Heart right ventricle (tissue), 16 donors: ENCODE data around the gene MAP3K7CL. TPM values are rescaled to one million over a fixed set of nuclear protein-coding genes. Genes with fewer than 3 reads are reported as not detected.

Experiments used
- ATAC-seq, 8 donors: fragments of 200-7000 bp; cut with Tn5 transposase; one replicate each; pipeline ENCODE4 v1.9.1; 2020; ENCODE audit warnings: mild to moderate bottlenecking in 8 of 8, moderate library complexity in 8 of 8, moderate number of reproducible peaks in 1 of 8
- DNase-seq, 2 donors: peaks; one replicate each; pipeline ENCODE4 v3.0.0-alpha.2; 2020
- H3K27ac ChIP-seq, 10 donors: fragments of 200-600 bp; sonication (generic) in 2 of 10; one replicate each; pipeline versions ENCODE4 v1.5.0 to v1.8.0; 2020 to 2022; ENCODE audit warnings: mild to moderate bottlenecking in 3 of 10
- H3K27me3 ChIP-seq, 7 donors: fragments of 200-600 bp; one replicate each; pipeline ENCODE4 v1.8.0; 2021 to 2022; ENCODE audit warnings: mild to moderate bottlenecking in 2 of 7
- H3K36me3 ChIP-seq, 9 donors: fragments of 200-600 bp; sonication (generic) in 1 of 9; one replicate each; pipeline versions ENCODE4 v1.5.0 to v1.8.0; 2020 to 2022; ENCODE audit warnings: mild to moderate bottlenecking in 2 of 9
- H3K4me1 ChIP-seq, 9 donors: fragments of 200-600 bp; sonication (generic) in 1 of 9; one replicate each; pipeline versions ENCODE4 v1.5.0 to v1.8.0; 2020 to 2022; ENCODE audit warnings: mild to moderate bottlenecking in 4 of 9
- H3K4me3 ChIP-seq, 10 donors: fragments of 200-600 bp; sonication (generic) in 2 of 10; one replicate each; pipeline versions ENCODE4 v1.5.0 to v1.8.0; 2020 to 2022; ENCODE audit warnings: mild to moderate bottlenecking in 7 of 10, moderate library complexity in 2 of 10
- H3K9me3 ChIP-seq, 11 donors: fragments of 200-600 bp in 10 of 11; sonication (generic) in 2 of 11; one replicate each; pipeline versions ENCODE4 v1.5.0 to v1.8.0; 2013 to 2022; ENCODE audit warnings: mild to moderate bottlenecking in 2 of 11, control low read depth in 1 of 11, moderate library complexity in 1 of 11
- WGBS, 2 donors: extraction: QIAGEN DNeasy Blood & Tissue Kit; methylation state at CpG; one replicate each; pipeline ENCODE4 v1.1.7; 2013; ENCODE audit warnings: inconsistent platforms in 1 of 2; 5-methylcytosine and 5-hydroxymethylcytosine counted together
- intact Hi-C, 10 donors: fragments of 100-400 bp; cut with DNase I; formaldehyde crosslinking; loops; one replicate each; pipeline versions ENCODE4 v1.11.1 to v1.14.2; 2022
- polyA plus RNA-seq, 2 donors: library from polyadenylated mRNA; stranded (reverse); fragments of 200-250 nt; gene quantifications; one replicate each; pipeline ENCODE4 v1.2.3, GENCODE V29; 2013
- total RNA-seq, 10 donors: library from RNA; stranded (reverse); fragmentation: NEBNext Ultra II Directional in 3 of 10; extraction: Animal tissue kit (Norgen Biotek cat#: 25700) in 3 of 10; gene quantifications; one replicate each; pipeline versions ENCODE4 v1.2.1 to v1.2.4, GENCODE V29; 2021 to 2023
- TF ChIP-seq, protein P1 (sequence below), 9 donors: fragments of 200-600 bp; sonication (generic) in 2 of 9; IDR thresholded peaks; one replicate each; pipeline versions ENCODE4 v1.5.0 to v1.8.0; 2021 to 2022; ENCODE audit warnings: antibody characterized with exemption in 9 of 9, mild to moderate bottlenecking in 5 of 9, moderate library complexity in 1 of 9
- donor health status: Arrhythmogenic right ventricular cardiomyopathy.
- donor health status: ischemic (EF 13 %, LVEDD 7.1; RV severe dilation, severe dysfunction).
- donor health status: healthy with polysubstance abuse.
- donor health status: DM: no; HTN: yes; CAD: no.
- donor health status: DM: no; HTN: no; CAD: no.
- donor health status: ischemic (EF 25% LVEDD 6.9; RV normal size, moderate dysfunction).
- donor health status: ischemic (EF 25% LVEDD 5.7; RV mildly dilated, moderate dysfunction).
- donor health status: healthy.
- donor health status: DM: yes; HTN: yes; CAD: no.
- donor health status: Ischemic cardiomyopathy.
- donor health status: ischemic (EF 35%, LVEDD 5.7; RV mildly dilated, moderate dysfunction).
- donor health status: nonischemic (EF 11% LVEDD 7.7; RV severe dilation, severe dysfunction).
- donor health status: DM: yes; HTN: yes; CAD: no.
- donor health status: PGD.
- donor health status: ischemic (EF 29% LVEDD 5.4; RV normal size, mild dysfunction).
- donor health status: nonischemic (EF 23%, LVEDD 6.1; RV moderate dilation, normal function).

MAP3K7CL gene
- total and polyA plus RNA-seq, 12 donors = 0.64 to 62.1 (median 3.6) TPM

GRCh38 chr21:29154270-29154669, 23.8 kb downstream of the MAP3K7CL start:
- Histone ChIP-seq H3K9me3 (no peaks in the 10 kb centered on the region), H3K4me1 (peaks cover 0 to 39% (median 22%) of the 10 kb centered on the region in 9 donors), H3K36me3 (no peaks in the 10 kb centered on the region), H3K27me3 (no peaks in the 10 kb centered on the region), H3K27ac (peak overlapping the region in 2 of 10 donors; percentile 72 to 81), H3K4me3 (no peak overlapping the region)
- no peak for DNase-seq
- no peak for ATAC-seq
- intact Hi-C loops = no loop called here
- TF ChIP-seq, protein P1, sequence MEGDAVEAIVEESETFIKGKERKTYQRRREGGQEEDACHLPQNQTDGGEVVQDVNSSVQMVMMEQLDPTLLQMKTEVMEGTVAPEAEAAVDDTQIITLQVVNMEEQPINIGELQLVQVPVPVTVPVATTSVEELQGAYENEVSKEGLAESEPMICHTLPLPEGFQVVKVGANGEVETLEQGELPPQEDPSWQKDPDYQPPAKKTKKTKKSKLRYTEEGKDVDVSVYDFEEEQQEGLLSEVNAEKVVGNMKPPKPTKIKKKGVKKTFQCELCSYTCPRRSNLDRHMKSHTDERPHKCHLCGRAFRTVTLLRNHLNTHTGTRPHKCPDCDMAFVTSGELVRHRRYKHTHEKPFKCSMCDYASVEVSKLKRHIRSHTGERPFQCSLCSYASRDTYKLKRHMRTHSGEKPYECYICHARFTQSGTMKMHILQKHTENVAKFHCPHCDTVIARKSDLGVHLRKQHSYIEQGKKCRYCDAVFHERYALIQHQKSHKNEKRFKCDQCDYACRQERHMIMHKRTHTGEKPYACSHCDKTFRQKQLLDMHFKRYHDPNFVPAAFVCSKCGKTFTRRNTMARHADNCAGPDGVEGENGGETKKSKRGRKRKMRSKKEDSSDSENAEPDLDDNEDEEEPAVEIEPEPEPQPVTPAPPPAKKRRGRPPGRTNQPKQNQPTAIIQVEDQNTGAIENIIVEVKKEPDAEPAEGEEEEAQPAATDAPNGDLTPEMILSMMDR (IDR thresholded peaks at IDR 0.05) = no peak
- 90 to 97% methylated on average over 3 of the region's 3 CpGs for whole genome bisulfite sequencing, 2 donors

DNA sequence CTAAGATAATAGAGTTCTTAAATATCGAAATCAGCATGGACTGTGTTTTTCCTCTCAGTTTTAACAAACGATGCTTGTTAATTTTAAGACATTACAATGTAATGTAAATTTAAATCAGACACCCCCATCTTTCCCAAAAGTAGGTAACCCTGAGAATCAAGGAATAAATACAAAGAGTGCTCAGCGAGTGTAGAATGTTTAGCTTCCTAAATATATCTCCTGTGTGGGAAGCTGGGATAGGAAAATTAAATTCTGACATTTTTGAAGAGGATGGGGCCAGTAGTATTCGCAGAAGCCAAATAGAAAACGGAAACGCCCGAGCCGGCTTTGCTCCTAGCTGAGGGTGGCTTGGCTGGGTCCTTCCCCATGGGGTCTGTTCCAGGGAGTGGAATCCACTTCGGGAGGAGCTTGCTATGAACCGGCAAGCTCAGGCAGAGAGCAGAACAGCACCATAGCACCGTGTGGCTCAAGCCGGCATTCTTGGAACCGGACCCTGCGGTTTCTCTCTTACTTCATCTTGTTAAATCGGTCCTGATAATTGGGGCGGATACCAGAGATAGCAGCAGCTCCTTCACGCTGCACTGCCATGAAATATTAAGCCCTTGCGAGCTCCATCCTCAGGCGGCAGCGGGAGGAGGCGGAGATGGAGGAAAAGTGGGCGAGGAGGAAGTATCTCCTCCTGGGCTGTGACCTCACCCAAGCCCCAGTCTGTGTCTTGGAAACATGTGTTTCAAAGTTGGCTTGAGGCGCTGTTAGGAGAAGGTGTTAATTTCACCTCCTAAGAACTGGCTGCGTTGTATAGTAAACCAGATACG, 24.9 kb downstream of the MAP3K7CL start:
- ATAC-seq = peak; percentile 83 to 96 (median 94)
- Histone ChIP-seq H3K27me3 (no peaks in the 10 kb centered on the region), H3K9me3 (no peaks in the 10 kb centered on the region), H3K4me1 (peaks cover 0 to 38% (median 19%) of the 10 kb centered on the region in 9 donors), H3K27ac (peak overlapping the region in 9 of 10 donors; percentile 28 to 81 (median 61)), H3K36me3 (peaks cover 0 to 2% (median 0%) of the 10 kb centered on the region in 9 donors), H3K4me3 (peak overlapping the region in 7 of 10 donors; percentile 28 to 47 (median 41))
- 29 to 39% methylated on average over 25 of the region's 25 CpGs for WGBS, 2 donors
- intact Hi-C loops = loop anchor here in 3 of 10 donors (5.0 kb wide), 2 partner anchors 63 to 68 kb away; no protein-coding TSS in a partner anchor
- TF ChIP-seq, protein P1 (IDR thresholded peaks at IDR 0.05) = peak in 2 of 9 donors; percentile 9 to 22
- peak; percentile 67 to 74 for DNase-seq

DNA sequence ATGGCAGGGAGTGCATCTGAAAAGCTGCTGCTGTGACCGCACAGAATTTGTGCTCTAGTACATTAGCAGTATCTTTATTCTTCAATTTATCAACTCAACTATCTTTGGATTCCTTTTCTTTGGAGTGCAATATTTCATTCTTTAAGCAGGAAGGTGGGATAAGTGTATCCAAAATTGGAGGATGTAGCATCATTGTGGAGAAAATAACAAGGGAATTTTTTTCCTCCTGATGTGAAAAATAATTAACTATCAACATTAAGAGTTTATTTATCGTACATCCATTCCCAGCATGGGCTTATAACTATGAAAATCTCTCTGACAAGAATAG, 25.5 kb downstream of the MAP3K7CL start:
- H3K27ac ChIP-seq = peak overlapping the region in 9 of 10 donors; percentile 28 to 81 (median 61)
- TF ChIP-seq, protein P1 (IDR thresholded peaks at IDR 0.05) = no peak
- peaks cover 0 to 38% (median 19%) of the 10 kb centered on the region in 9 donors for H3K4me1 ChIP-seq
- ATAC-seq (no peak), DNase-seq (no peak)
- peak overlapping the region in 7 of 10 donors; percentile 28 to 47 (median 41) for H3K4me3 ChIP-seq
- no peaks in the 10 kb centered on the region for H3K9me3 ChIP-seq
- intact Hi-C loops = loop anchor here in 3 of 10 donors (5.0 kb wide), 2 partner anchors 64 to 69 kb away; no protein-coding TSS in a partner anchor
- H3K27me3 ChIP-seq = no peaks in the 10 kb centered on the region
- 86 to 90% methylated on average over 2 of the region's 2 CpGs for whole genome bisulfite sequencing, 2 donors
- H3K36me3 ChIP-seq = peaks cover 0 to 8% (median 0%) of the 10 kb centered on the region in 9 donors

GRCh38 chr21:29157080-29157479, 26.6 kb downstream of the MAP3K7CL start:
- intact Hi-C loops = loop anchor here in 3 of 10 donors (5.0 kb wide), 2 partner anchors 65 to 70 kb away; no protein-coding TSS in a partner anchor
- WGBS, 2 donors = 86 to 99% methylated on average over 2 of the region's 2 CpGs
- Histone ChIP-seq H3K27ac (peak overlapping the region in 1 of 10 donors; percentile 3), H3K27me3 (no peaks in the 10 kb centered on the region), H3K4me3 (no peak overlapping the region), H3K9me3 (no peaks in the 10 kb centered on the region), H3K4me1 (peaks cover 0 to 32% (median 15%) of the 10 kb centered on the region in 9 donors), H3K36me3 (peaks cover 0 to 12% (median 0%) of the 10 kb centered on the region in 9 donors)
- ATAC-seq (no peak), DNase-seq (no peak)
- TF ChIP-seq, protein P1 (IDR thresholded peaks at IDR 0.05) = no peak
